SK-N-MC (cell line): ENCODE results near the gene MUC6.

Experiments used
- DNase-seq: peaks from one replicate; pipeline ENCODE4 v3.0.0-alpha.2; 2011; ENCODE audit warnings: low read depth, low spot score
- H3K27ac ChIP-seq: fragments of 200-600 bp; sonication (generic); 2 replicates; pipeline ENCODE4 v1.5.1; 2016; ENCODE audit warnings: mixed run types
- H3K36me3 ChIP-seq: fragments of 200-600 bp; sonication (generic); 2 replicates; pipeline ENCODE4 v1.6.1; 2017; ENCODE audit warnings: antibody characterized with exemption, low read length, mixed read lengths; ENCODE audit not compliant: insufficient read depth
- H3K4me3 ChIP-seq: fragments of 200-600 bp; sonication (generic); 2 replicates; pipeline ENCODE4 v1.5.1; 2016
- H3K9ac ChIP-seq: fragments of 200-600 bp; sonication (generic); 2 replicates; pipeline ENCODE4 v1.8.0; 2017; ENCODE audit warnings: mixed run types, mixed read lengths; ENCODE audit not compliant: insufficient read length
- H3K9me3 ChIP-seq: fragments of 200-600 bp; sonication (generic); 2 replicates; pipeline ENCODE4 v1.6.1; 2017; ENCODE audit warnings: low read depth, mild to moderate bottlenecking, antibody characterized with exemption, low read length, moderate library complexity, mixed read lengths
- EZH2 ChIP-seq: fragments of 200-600 bp; sonication (generic); IDR thresholded peaks from one replicate; pipeline ENCODE4 v1.6.1; 2017; ENCODE audit warnings: antibody characterized with exemption
- FOXP2 ChIP-seq: optimal IDR thresholded peaks from 2 replicates; pipeline ENCODE3; 2011; ENCODE audit warnings: mild to moderate bottlenecking, moderate library complexity; ENCODE audit not compliant: insufficient read depth; ENCODE audit errors: extremely low read length, control extremely low read depth
- POLR2AphosphoS5 ChIP-seq: IDR thresholded peaks from 2 replicates; pipeline ENCODE4 v1.6.1; 2012; ENCODE audit warnings: mild to moderate bottlenecking, low read depth, low read length, borderline replicate concordance

The MUC6 gene

GRCh38 chr11:1028291-1028540 is 8.3 kb downstream of the MUC6 start:
- Histone ChIP-seq H3K27ac (no peak overlapping the region), H3K9me3 (no peaks in the 10 kb centered on the region), H3K36me3 (no peaks in the 10 kb centered on the region), H3K9ac (no peak overlapping the region), H3K4me3 (no peak overlapping the region)
- no peak for TF ChIP-seq POLR2AphosphoS5
- TF ChIP-seq FOXP2: no peak
- no peak for TF ChIP-seq EZH2
- DNase-seq: no peak

DNA sequence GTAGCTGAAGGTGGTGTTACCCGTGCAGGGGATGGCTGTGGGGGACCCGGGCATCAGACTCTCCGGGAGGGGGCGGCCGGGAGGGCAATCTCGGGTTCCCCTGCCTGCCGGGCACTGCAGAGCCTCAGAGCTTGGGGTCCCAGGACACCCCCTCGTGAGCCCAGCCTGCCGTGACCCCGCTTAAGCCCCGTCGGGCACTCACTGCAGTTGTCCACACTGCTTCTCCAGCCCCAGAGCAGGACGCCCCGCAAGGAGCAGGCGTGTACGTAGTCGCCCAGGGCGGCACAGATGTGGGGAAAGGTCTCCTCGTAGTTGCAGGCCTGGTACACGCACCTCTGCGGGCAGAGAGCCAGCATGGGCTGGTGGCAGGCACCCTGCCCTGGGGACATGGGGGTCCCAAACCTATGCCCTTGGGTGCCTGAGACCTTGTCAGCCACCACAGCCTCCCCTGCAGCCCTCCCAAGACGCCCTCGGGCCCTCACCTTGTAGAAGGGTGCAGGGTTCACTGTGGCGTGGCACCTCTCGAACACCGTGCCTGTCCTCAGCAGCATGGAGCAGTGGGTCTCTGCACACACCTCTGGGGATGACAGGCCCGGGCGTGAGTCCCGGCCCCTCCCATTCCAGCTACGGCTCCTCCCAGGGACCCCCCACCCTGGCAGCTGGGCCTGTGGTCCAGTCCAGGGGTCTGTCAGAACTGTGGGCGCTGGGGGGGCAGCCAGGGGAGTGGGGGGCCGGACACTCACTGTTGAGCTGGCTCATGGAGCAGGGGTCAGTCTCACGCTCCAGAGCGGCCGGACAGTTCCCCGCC is 8.8 kb downstream of the MUC6 start:
- Histone ChIP-seq H3K9ac (no peak overlapping the region), H3K36me3 (no peaks in the 10 kb centered on the region), H3K9me3 (no peaks in the 10 kb centered on the region), H3K27ac (no peak overlapping the region), H3K4me3 (no peak overlapping the region)
- TF ChIP-seq EZH2: no peak
- no peak for TF ChIP-seq POLR2AphosphoS5
- TF ChIP-seq FOXP2: no peak
- no peak for DNase-seq

DNA sequence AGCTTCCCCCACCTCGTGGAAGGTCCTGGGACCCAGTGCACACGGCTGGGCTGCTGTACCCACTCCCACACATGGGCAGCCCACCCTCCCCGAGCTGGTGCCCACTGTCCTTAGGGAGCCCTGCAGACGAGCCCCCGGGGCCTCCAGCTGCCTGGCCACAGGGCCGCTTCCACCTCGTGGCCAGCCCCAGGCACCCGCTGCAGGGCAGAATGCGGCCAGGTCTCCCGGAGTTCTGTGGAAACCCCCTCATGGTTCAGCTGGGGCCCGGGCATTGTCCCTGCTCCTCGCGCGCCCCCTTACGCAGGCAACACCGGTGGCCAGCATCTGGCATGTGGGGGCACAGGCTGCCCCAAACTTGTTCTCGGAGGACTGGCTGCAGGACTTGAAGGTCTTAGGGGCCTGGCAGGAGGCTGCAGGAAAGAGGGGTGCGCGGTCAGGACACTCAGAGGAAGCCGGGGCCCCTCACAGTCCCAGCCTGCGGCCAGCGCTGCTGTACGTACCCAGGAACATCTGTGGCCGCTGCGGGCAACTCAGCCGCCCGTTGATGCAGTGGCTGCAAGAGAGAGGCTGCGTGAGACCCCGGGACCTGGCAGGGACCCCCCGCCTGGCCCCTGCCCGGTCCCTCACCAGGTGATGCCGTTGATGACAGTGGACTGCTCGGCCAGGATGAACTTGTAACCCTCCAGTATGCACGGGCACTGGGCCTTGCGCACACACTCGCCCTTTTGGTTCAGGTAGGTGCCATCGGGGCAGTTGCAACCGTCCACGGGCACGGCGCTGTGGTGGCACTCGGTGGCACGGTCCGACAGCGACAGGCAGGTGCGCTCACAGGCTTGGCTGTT is 9.7 kb downstream of the MUC6 start:
- no peak overlapping the region for H3K27ac ChIP-seq
- no peaks in the 10 kb centered on the region for H3K9me3 ChIP-seq
- no peaks in the 10 kb centered on the region for H3K36me3 ChIP-seq
- no peak overlapping the region for H3K9ac ChIP-seq
- no peak for TF ChIP-seq POLR2AphosphoS5
- no peak for TF ChIP-seq EZH2
- TF ChIP-seq FOXP2: no peak
- DNase-seq: no peak
- no peak overlapping the region for H3K4me3 ChIP-seq

DNA sequence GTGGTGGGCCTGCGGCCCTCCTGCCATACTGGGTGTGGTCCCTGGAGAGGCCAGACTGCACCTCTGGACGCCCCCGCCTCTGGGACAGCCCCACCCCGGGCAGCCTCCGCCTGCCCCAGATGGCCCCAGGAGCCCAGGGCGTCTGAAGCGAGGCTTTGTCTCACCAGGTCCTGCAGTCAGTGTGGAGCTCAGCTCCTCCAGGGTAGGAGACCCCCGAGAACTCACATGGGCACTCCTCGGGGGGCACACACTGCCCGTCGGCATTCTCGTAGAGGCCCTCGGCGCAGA is 10.4 kb downstream of the MUC6 start:
- no peak for DNase-seq
- no peaks in the 10 kb centered on the region for H3K9me3 ChIP-seq
- no peak overlapping the region for H3K4me3 ChIP-seq
- no peaks in the 10 kb centered on the region for H3K36me3 ChIP-seq
- TF ChIP-seq EZH2: no peak
- no peak for TF ChIP-seq FOXP2
- TF ChIP-seq POLR2AphosphoS5: no peak
- no peak overlapping the region for H3K9ac ChIP-seq
- H3K27ac ChIP-seq: no peak overlapping the region

GRCh38 chr11:1025410-1026162 is 10.9 kb downstream of the MUC6 start:
- Histone ChIP-seq H3K9ac (no peak overlapping the region), H3K36me3 (no peaks in the 10 kb centered on the region), H3K4me3 (no peak overlapping the region), H3K27ac (no peak overlapping the region), H3K9me3 (no peaks in the 10 kb centered on the region)
- no peak for DNase-seq
- TF ChIP-seq POLR2AphosphoS5 (no peak), EZH2 (no peak), FOXP2 (no peak)

DNA sequence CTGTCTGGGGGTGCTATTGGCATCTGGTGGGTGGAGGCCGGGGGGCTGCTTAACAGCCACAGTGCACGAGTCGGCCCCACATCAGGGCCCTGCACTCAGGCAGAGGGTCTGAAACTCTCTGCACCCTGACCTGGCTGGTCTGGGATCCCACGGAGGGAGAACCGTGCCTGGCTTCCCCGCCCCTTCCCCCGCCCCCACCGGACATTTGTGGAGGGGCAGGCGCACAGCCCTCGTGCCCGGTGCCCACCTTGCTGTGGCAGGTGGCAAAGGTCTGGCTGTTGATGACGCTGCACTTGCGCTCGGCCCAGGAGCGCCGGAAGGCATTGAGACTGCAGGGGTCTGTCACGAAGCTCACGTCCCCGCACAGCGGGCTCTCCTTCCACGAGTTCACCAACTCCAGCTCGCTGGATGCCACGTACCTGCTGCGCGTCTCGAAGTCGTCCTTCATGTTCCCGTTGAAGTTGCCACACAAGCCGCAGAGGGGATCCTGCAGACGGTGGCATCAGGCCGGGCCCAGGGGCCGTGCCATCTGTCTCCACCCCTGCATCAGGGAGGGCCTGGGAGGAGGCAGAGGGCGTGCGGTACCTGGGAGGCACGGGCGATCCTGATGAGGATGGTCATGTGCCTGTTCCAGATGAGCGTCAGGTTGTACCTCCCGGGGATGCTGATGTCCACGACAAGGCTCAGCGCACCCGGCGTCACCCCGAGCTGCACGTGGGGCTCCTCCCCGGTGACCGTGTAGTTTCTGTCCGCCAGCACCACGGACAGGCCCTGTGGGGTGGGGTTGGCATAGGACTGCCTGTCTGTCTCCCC is 11.7 kb downstream of the MUC6 start:
- H3K4me3 ChIP-seq: no peak overlapping the region
- H3K36me3 ChIP-seq: no peaks in the 10 kb centered on the region
- TF ChIP-seq POLR2AphosphoS5 (no peak), EZH2 (no peak), FOXP2 (no peak)

GRCh38 chr11:1023811-1024596 is 12.5 kb downstream of the MUC6 start:
- H3K27ac ChIP-seq: no peak overlapping the region
- no peak overlapping the region for H3K4me3 ChIP-seq
- DNase-seq: no peak
- TF ChIP-seq FOXP2 (no peak), POLR2AphosphoS5 (no peak), EZH2 (no peak)
- no peaks in the 10 kb centered on the region for H3K9me3 ChIP-seq
- no peak overlapping the region for H3K9ac ChIP-seq
- H3K36me3 ChIP-seq: no peaks in the 10 kb centered on the region

More for the DNA sequence above, 11.7 kb downstream of the MUC6 start:
- Histone ChIP-seq H3K9ac (no peak overlapping the region), H3K27ac (no peak overlapping the region), H3K9me3 (no peaks in the 10 kb centered on the region)
- DNase-seq: no peak
